H1 (cell line): ENCODE data around the gene MYH11. TPM values are rescaled to one million over a fixed set of nuclear protein-coding genes. Genes with fewer than 3 reads are reported as not detected.

Source experiments
- ASH2L ChIP-seq: fragments of 200-600, 300-600 bp; sonication (generic); IDR thresholded peaks from one replicate; pipeline ENCODE4 v1.7.1; 2017; ENCODE audit warnings: low read length
- CHD2 ChIP-seq: IDR thresholded peaks from 2 replicates; pipeline ENCODE4 v1.6.1; 2012; ENCODE audit warnings: low read length, improper control_type of control experiment
- CREB1 ChIP-seq: IDR thresholded peaks from 2 replicates; pipeline ENCODE4 v1.6.1; 2012; ENCODE audit warnings: inconsistent platforms
- EGR1 ChIP-seq: IDR thresholded peaks from 2 replicates; pipeline ENCODE4 v1.6.1; 2011; ENCODE audit warnings: low read depth, low read length, borderline replicate concordance
- SIN3A ChIP-seq, 2 experiments: IDR thresholded peaks in 1 of 2; conservative IDR thresholded peaks in 1 of 2; 2 replicates each; pipeline ENCODE4 v1.6.1; 2011 to 2012; ENCODE audit warnings: low read length in 2 of 2, improper control_type of control experiment in 1 of 2, low read depth in 1 of 2, mild to moderate bottlenecking in 1 of 2
- USF2 ChIP-seq: IDR thresholded peaks from 2 replicates; pipeline ENCODE4 v1.6.1; 2011; ENCODE audit warnings: low read length, improper control_type of control experiment
- polyA plus RNA-seq, 7 experiments: library from polyadenylated mRNA; depleted of rRNA in 3 of 7; stranded (reverse) in 5 of 7; unstranded in 2 of 7; fragments of >200 nt in 5 of 7; fragments of 200-250 nt in 2 of 7; gene quantifications; 1 replicate in 5 of 7; 2 replicates in 1 of 7; 4 replicates in 1 of 7; pipeline versions ENCODE4 v1.2.1 to v1.2.3, GENCODE V29; 2011 to 2013; ENCODE audit warnings: missing spikeins in 2 of 7, mixed read lengths in 2 of 7
- total RNA-seq: library from RNA; stranded (reverse); fragmentation: NEBNext Ultra II Directional; extraction: Animal tissue kit (Norgen Biotek cat#: 25700); gene quantifications from 2 replicates; pipeline ENCODE4 v1.2.1, GENCODE V29; 2021

The MYH11 gene
- total and polyA plus RNA-seq, 2 of the 8 experiments (the other 6 are each of a cell fraction or from before 2014, with no cell fraction given): 0.11 to 0.78 TPM

DNA sequence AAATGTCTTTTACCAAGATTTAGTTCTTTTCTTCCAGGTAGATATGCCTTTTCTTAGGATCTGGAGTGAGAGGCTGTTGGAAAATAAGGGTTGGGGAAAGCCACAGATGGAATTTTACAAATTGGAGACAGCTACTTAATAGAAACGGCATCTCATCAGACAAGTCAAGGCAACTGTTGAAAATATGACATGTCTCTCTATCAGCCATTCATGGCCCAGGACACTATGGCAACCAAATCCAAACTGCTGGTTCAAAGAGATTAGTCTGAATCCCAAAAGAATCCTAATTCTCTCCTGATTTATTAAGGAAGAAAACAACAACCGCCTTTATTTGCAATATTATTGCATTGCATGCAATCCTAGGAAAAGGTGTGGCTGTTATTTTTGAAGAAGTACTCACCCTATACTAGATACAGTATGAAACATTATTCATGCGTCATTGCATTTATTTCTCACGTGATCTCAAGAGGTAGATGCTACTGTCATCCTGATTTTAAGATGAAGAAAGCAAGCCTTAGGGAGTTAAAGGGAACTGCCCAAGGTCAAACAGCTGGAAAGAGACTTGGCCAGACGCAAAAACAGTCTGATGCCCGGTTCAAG, 44.2 kb upstream of the MYH11 start (continued):
- TF ChIP-seq SIN3A (conservative IDR thresholded peaks at IDR 0.05 in 1 of 2, IDR thresholded peaks at IDR 0.05 in 1 of 2; ENCODE audit: low read depth in 1 of 2, low read length in 2 of 2) (no peak), EGR1 (no peak), USF2 (no peak), CHD2 (no peak), CREB1 (no peak), ASH2L (no peak)
